Loucy (cell line): ENCODE measurements around the gene FAM181B.
A peak's percentile ranks its signal among the peaks of the same experiment; 100 is the strongest.

Experiments
- H2AFZ ChIP-seq: fragments of 200-600 bp; sonication (generic); 2 replicates; pipeline ENCODE4 v1.6.0; 2016; ENCODE audit warnings: antibody characterized with exemption, mild to moderate bottlenecking, low read length, moderate library complexity
- H3F3A ChIP-seq: fragments of 200-600 bp; 2 replicates; pipeline ENCODE4 v1.6.0; 2016; ENCODE audit warnings: antibody characterized with exemption, low read depth, mild to moderate bottlenecking
- H3K27me3 ChIP-seq: fragments of 200-600 bp; sonication (generic); 2 replicates; pipeline ENCODE4 v1.6.1; 2014; ENCODE audit warnings: low read length, mild to moderate bottlenecking; ENCODE audit not compliant: insufficient read depth, poor library complexity, severe bottlenecking
- H3K36me3 ChIP-seq: fragments of 200-600 bp; sonication (generic); 2 replicates; pipeline ENCODE4 v1.6.1; 2016; ENCODE audit warnings: low read length; ENCODE audit not compliant: insufficient read depth
- H3K4me1 ChIP-seq: fragments of 200-600 bp; sonication (generic); 2 replicates; pipeline ENCODE4 v1.5.1; 2014; ENCODE audit warnings: low read length, mild to moderate bottlenecking; ENCODE audit not compliant: insufficient read depth, poor library complexity, severe bottlenecking
- H3K4me2 ChIP-seq: fragments of 200-600 bp; sonication (generic); 2 replicates; pipeline ENCODE4 v1.6.0; 2014; ENCODE audit warnings: antibody characterized with exemption, low read length, low read depth, mild to moderate bottlenecking; ENCODE audit not compliant: poor library complexity, severe bottlenecking
- H3K4me3 ChIP-seq: fragments of 200-600 bp; sonication (generic); 2 replicates; pipeline ENCODE4 v1.5.1; 2014; ENCODE audit warnings: low read length, mild to moderate bottlenecking, mixed read lengths; ENCODE audit not compliant: poor library complexity, severe bottlenecking
- H3K79me2 ChIP-seq: fragments of 200-600 bp; sonication (generic); 2 replicates; pipeline ENCODE4 v1.6.1; 2014; ENCODE audit warnings: low read length; ENCODE audit not compliant: insufficient read depth
- H3K9ac ChIP-seq: fragments of 200-600 bp; sonication (generic); 2 replicates; pipeline ENCODE4 v1.6.0; 2014; ENCODE audit warnings: mild to moderate bottlenecking, low read depth, low read length, moderate library complexity; ENCODE audit not compliant: poor library complexity, severe bottlenecking
- H3K9me2 ChIP-seq: fragments of 200-600 bp; sonication (generic); replicated peaks from 2 replicates; pipeline ENCODE4 v1.6.1; 2016; ENCODE audit warnings: low read depth, low read length, mixed read lengths
- H3K9me3 ChIP-seq: fragments of 200-600 bp; sonication (generic); 2 replicates; pipeline ENCODE4 v1.6.1; 2014; ENCODE audit warnings: mild to moderate bottlenecking, antibody characterized with exemption, low read length, low read depth; ENCODE audit not compliant: insufficient read depth
- H4K20me1 ChIP-seq: fragments of 200-600 bp; sonication (generic); 2 replicates; pipeline ENCODE4 v1.6.0; 2014; ENCODE audit warnings: antibody characterized with exemption, low read length, mild to moderate bottlenecking; ENCODE audit not compliant: insufficient read depth, poor library complexity, severe bottlenecking
- CTCF ChIP-seq: fragments of 200-600 bp; sonication (generic); conservative IDR thresholded peaks from 2 replicates; pipeline ENCODE4 v1.5.1; 2014; ENCODE audit warnings: mild to moderate bottlenecking, antibody characterized with exemption, low read length
- EZH2phosphoT487 ChIP-seq: fragments of 200-600 bp; IDR thresholded peaks from 2 replicates; pipeline ENCODE4 v1.6.1; 2018; ENCODE audit warnings: antibody characterized with exemption, mild to moderate bottlenecking, moderate library complexity, borderline replicate concordance

Gene FAM181B

GRCh38 chr11:82703226-82703625 is 30.4 kb downstream of the FAM181B start:
- H3K4me1 ChIP-seq, result no peaks in the 10 kb centered on the region
- no peak overlapping the region for H3K4me2 ChIP-seq
- H3K9ac ChIP-seq, result no peak overlapping the region
- H3K9me2 ChIP-seq, result no peaks in the 10 kb centered on the region
- no peaks in the 10 kb centered on the region for H3K79me2 ChIP-seq
- H2AFZ ChIP-seq, result no peak overlapping the region
- no peaks in the 10 kb centered on the region for H3K27me3 ChIP-seq
- H3F3A ChIP-seq, result no peaks in the 10 kb centered on the region
- no peaks in the 10 kb centered on the region for H4K20me1 ChIP-seq
- no peaks in the 10 kb centered on the region for H3K36me3 ChIP-seq
- TF ChIP-seq EZH2phosphoT487 (no peak), CTCF (no peak)
- no peak overlapping the region for H3K4me3 ChIP-seq
- H3K9me3 ChIP-seq, result no peaks in the 10 kb centered on the region

- no peaks in the 10 kb centered on the region for H4K20me1 ChIP-seq
- no peaks in the 10 kb centered on the region for H3K9me2 ChIP-seq
- H3F3A ChIP-seq, result no peaks in the 10 kb centered on the region
- H3K79me2 ChIP-seq, result no peaks in the 10 kb centered on the region
- no peak overlapping the region for H3K9ac ChIP-seq
- no peaks in the 10 kb centered on the region for H3K4me1 ChIP-seq
- TF ChIP-seq CTCF (peak; percentile 90), EZH2phosphoT487 (no peak)
- H3K36me3 ChIP-seq, result no peaks in the 10 kb centered on the region
- no peak overlapping the region for H2AFZ ChIP-seq
- no peak overlapping the region for H3K4me2 ChIP-seq
- no peak overlapping the region for H3K4me3 ChIP-seq
- H3K9me3 ChIP-seq, result no peaks in the 10 kb centered on the region
- H3K27me3 ChIP-seq, result no peaks in the 10 kb centered on the region
Measured at GRCh38 chr11:82701847-82702520, 31.7 kb downstream of the FAM181B start.

GRCh38 chr11:82698576-82699352 is 34.9 kb downstream of the FAM181B start:
- no peak for TF ChIP-seq EZH2phosphoT487
- Histone ChIP-seq H3K27me3 (no peaks in the 10 kb centered on the region), H3K4me3 (no peak overlapping the region), H3K9ac (no peak overlapping the region), H3K4me1 (no peaks in the 10 kb centered on the region), H3K36me3 (no peaks in the 10 kb centered on the region), H3K79me2 (no peaks in the 10 kb centered on the region), H3K9me2 (no peaks in the 10 kb centered on the region), H4K20me1 (no peaks in the 10 kb centered on the region), H2AFZ (no peak overlapping the region), H3K4me2 (no peak overlapping the region), H3F3A (no peaks in the 10 kb centered on the region), H3K9me3 (no peaks in the 10 kb centered on the region)
